Right cardiac atrium (tissue), 5 donors: Measurements from ENCODE around the gene TMEM45A. TPM values are rescaled to one million over a fixed set of nuclear protein-coding genes. Genes with fewer than 3 reads are reported as not detected.

Experiments
- ATAC-seq, 2 donors: fragments of 200-7000 bp; cut with Tn5 transposase; one replicate each; pipeline versions ENCODE4 v1.8.0 to v1.9.1; 2020; ENCODE audit warnings: moderate library complexity in 2 of 2, mild to moderate bottlenecking in 1 of 2
- DNase-seq, 3 donors: peaks; one replicate each; pipeline ENCODE4 v3.0.0-alpha.2; 2020
- H3K27ac ChIP-seq: one replicate; pipeline ENCODE4 v1.5.1; 2013; ENCODE audit warnings: mild to moderate bottlenecking, low read length, control low read depth, moderate library complexity
- H3K27me3 ChIP-seq: one replicate; pipeline ENCODE4 v1.6.1; 2013; ENCODE audit not compliant: control insufficient read depth, insufficient read depth
- H3K4me1 ChIP-seq: one replicate; pipeline ENCODE4 v1.6.1; 2013; ENCODE audit warnings: low read length; ENCODE audit not compliant: control insufficient read depth, insufficient read depth
- H3K4me3 ChIP-seq: one replicate; pipeline ENCODE4 v1.5.1; 2013; ENCODE audit warnings: low read length, control low read depth
- H3K9me3 ChIP-seq: one replicate; pipeline ENCODE4 v1.6.1; 2013; ENCODE audit warnings: low read length; ENCODE audit not compliant: control insufficient read depth
- intact Hi-C, 4 donors: fragments of 100-400 bp; cut with DNase I; formaldehyde crosslinking; loops; one replicate each; pipeline versions ENCODE4 v1.11.0 to v1.14.0; 2022 to 2023
- polyA plus RNA-seq: library from polyadenylated mRNA; stranded (reverse); fragments of 200-250 nt; gene quantifications from one replicate; pipeline ENCODE4 v1.2.3, GENCODE V29; 2013
- total RNA-seq, 4 donors: library from RNA; stranded (reverse); fragmentation: NEBNext Ultra II Directional; extraction: Animal tissue kit (Norgen Biotek cat#: 25700); gene quantifications; one replicate each; pipeline ENCODE4 v1.2.1, GENCODE V29; 2021
- donor health status: healthy with polysubstance abuse.
- donor health status: DM: no; HTN: yes; CAD: no.
- donor health status: DM: no; HTN: no; CAD: no.
- donor health status: DM: no; HTN: yes; CAD: no; lungs with severe emphysema.
- donor health status: DM: yes; HTN: yes; CAD: no.

The TMEM45A gene
- total and polyA plus RNA-seq, 5 donors, result 7.6 to 21.0 (median 13.2) TPM

DNA sequence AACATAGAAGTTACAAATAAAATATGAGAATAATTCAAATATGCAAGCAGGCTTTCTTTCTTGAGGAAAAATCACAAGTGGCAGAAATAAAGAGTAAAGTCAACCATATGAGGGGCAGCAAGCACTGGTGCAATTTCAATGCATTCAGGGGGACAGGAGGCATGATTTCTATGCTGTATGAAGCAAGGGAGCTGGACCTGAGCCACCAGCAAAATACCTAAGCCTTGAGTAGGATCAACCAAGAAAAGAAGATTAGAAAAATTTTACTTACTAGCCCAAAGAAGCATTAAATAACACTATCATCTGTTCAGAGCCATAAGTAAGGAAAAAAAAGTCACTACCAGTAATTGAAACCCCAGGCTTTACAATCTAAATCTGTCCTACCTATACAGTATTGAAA is 123.3 kb downstream of the TMEM45A start:
- Histone ChIP-seq H3K27ac (no peak overlapping the region), H3K4me3 (no peak overlapping the region), H3K27me3 (no peaks in the 10 kb centered on the region), H3K4me1 (no peaks in the 10 kb centered on the region), H3K9me3 (no peaks in the 10 kb centered on the region)
- DNase-seq (no peak), ATAC-seq (no peak)
- intact Hi-C loops, result no loop called here

DNA sequence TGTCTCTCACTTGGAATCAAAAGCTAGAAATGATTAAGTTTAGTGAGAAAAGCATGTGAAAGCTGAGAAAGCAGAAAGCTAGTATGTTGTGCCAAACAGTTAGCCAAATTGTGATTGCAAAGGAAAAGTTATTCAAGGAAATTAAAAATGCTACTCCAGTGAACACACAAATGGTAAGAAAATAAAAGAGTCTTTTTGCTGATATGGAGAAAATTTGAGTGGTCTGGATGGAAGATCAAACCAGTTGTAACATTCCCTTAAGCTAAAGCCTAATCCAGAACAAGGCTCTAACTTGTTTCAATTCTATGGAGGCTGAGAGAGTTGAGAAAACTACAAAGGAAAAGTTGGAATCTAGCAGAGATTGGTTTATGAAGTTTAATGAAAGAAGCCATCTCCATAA is 128.8 kb downstream of the TMEM45A start:
- ATAC-seq, result no peak

More for the DNA sequence above, 128.8 kb downstream of the TMEM45A start:
- Histone ChIP-seq H3K9me3 (no peaks in the 10 kb centered on the region), H3K4me3 (no peak overlapping the region), H3K27me3 (no peaks in the 10 kb centered on the region), H3K4me1 (no peaks in the 10 kb centered on the region), H3K27ac (no peak overlapping the region)
- intact Hi-C loops, result no loop called here
- DNase-seq, result no peak

Other genes starting within 250 kb of the TMEM45A start
- gene TBC1D23, start 231.6 kb upstream of the TMEM45A start, total RNA-seq, result 10 to 100 TPM; 26.1 to 37.4 (median 32.3) TPM
- gene TBC1D23, start 231.6 kb upstream of the TMEM45A start, polyA plus RNA-seq, result 15.0 TPM
- 10 to 100 TPM; 32.1 to 44.3 (median 37.1) TPM for gene NIT2, start 157.9 kb upstream of the TMEM45A start, total RNA-seq
- gene NIT2, start 157.9 kb upstream of the TMEM45A start, polyA plus RNA-seq, result 26.9 TPM
- 10 to 100 TPM; 44.1 to 56.4 (median 51.0) TPM for gene TOMM70, start 91.5 kb upstream of the TMEM45A start, total RNA-seq
- gene TOMM70, start 91.5 kb upstream of the TMEM45A start, polyA plus RNA-seq, result 28.4 TPM
- 1 to 10 TPM; 4.1 to 6.9 (median 4.5) TPM for gene LNP1, start 91.1 kb upstream of the TMEM45A start, total RNA-seq
- gene LNP1, start 91.1 kb upstream of the TMEM45A start, polyA plus RNA-seq, result 4.1 TPM
- not detected for gene ADGRG7, start 117.0 kb downstream of the TMEM45A start, total RNA-seq
- not detected for gene ADGRG7, start 117.0 kb downstream of the TMEM45A start, polyA plus RNA-seq
- gene TFG, start 216.9 kb downstream of the TMEM45A start, total RNA-seq, result 10 to 100 TPM; 81.6 to 98.6 (median 88.2) TPM
- gene TFG, start 216.9 kb downstream of the TMEM45A start, polyA plus RNA-seq, result 89.0 TPM